Measurements from ENCODE around the gene POLH. TPM values are rescaled to one million over a fixed set of nuclear protein-coding genes. Genes with fewer than 3 reads are reported as not detected.

Gene POLH
- total and polyA plus RNA-seq, 10 of the 15 experiments (the other 5 are each of a cell fraction or from before 2014, with no cell fraction given), result 5.5 to 33.6 (median 18.6) TPM

DNA sequence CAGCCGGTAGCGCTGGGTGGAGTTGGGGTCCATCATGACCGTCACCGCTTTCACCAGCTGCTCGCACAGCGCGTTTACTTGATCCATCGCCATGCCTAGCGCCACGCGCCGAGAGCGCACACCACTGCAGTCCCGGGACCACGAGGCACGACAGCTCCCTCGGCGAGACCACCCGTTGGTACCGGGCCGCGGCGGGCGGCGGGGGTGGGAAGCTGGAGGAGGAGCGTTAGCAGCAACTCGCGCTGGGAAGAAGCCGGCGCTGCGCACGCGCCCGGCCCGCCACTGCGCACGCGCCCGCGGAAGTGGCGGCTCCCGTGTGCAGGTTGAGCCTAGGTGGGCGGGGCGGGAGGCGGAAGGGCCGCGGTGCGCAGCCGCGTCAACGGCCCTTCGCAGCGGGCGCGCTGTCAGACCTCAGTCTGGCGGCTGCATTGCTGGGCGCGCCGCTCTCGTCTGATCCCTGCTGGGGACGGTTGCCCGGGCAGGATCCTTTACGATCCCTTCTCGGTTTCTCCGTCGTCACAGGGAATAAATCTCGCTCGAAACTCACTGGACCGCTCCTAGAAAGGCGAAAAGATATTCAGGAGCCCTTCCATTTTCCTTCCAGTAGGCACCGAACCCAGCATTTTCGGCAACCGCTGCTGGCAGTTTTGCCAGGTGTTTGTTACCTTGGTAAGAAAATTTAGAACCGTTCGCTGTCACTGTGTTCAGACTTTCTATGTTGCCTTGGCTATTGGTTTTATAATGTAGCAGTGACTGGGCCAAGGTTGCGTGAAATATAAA is at the start of gene POLH, which contains the start of gene XPO5 (continued):
- peak; percentile 32 for TF ChIP-seq PBX3 (IDR thresholded peaks at IDR 0.05; ENCODE audit: insufficient replicate concordance, low read depth, low read length)
- TF ChIP-seq WRNIP1 (IDR thresholded peaks at IDR 0.05; ENCODE audit: borderline replicate concordance, low read depth, low read length), result no peak
- no peak for TF ChIP-seq KLF5 (IDR thresholded peaks at IDR 0.05; ENCODE audit: partially characterized antibody)
- peak; percentile 48 for TF ChIP-seq HCFC1 (IDR thresholded peaks at IDR 0.05; ENCODE audit: low read length)
- no peak for TF ChIP-seq ASH2L (IDR thresholded peaks at IDR 0.05; ENCODE audit: borderline replicate concordance, low read depth)
- no peak for TF ChIP-seq NFXL1 (IDR thresholded peaks at IDR 0.05; ENCODE audit: borderline replicate concordance)
- TF ChIP-seq POLR2A (IDR thresholded peaks at IDR 0.05; ENCODE audit: low read depth, low read length), result peak; percentile 99
- peak; percentile 79; the same call in 1 of the 2 replicates for TF ChIP-seq YY1 (IDR thresholded peaks at IDR 0.05; ENCODE audit: low read depth, low read length)
- 0 out of 2 replicates have a peak, but pooled peaks have one; percentile 84 for TF ChIP-seq SIN3A (IDR thresholded peaks at IDR 0.05; ENCODE audit: low read depth, low read length)
- peak; percentile 74 for TF ChIP-seq MAX (IDR thresholded peaks at IDR 0.05; ENCODE audit: low read depth, low read length)
- peak; percentile 100 for TF ChIP-seq IKZF1 (conservative IDR thresholded peaks at IDR 0.05)
- peak; percentile 89; the same call in 2 of the 3 replicates for TF ChIP-seq POU2F2 (IDR thresholded peaks at IDR 0.05; ENCODE audit: borderline replicate concordance, low read depth, low read length)
- TF ChIP-seq CBFB (IDR thresholded peaks at IDR 0.05; ENCODE audit: low read depth), result peak; percentile 75; the same call in 1 of the 2 replicates
- 0 out of 2 replicates have a peak, but pooled peaks have one; percentile 19 for TF ChIP-seq EED (IDR thresholded peaks at IDR 0.05; ENCODE audit: low read depth)
- TF ChIP-seq RB1 (IDR thresholded peaks at IDR 0.05; ENCODE audit: borderline replicate concordance), result peak; percentile 77
- TF ChIP-seq CHD1 (IDR thresholded peaks at IDR 0.05; ENCODE audit: low read depth, low read length), result no peak
- peak; percentile 98 for TF ChIP-seq NRF1 (conservative IDR thresholded peaks at IDR 0.05; ENCODE audit: low read depth, low read length)
- peak; percentile 71; the same call in 1 of the 2 replicates for TF ChIP-seq TCF3 (IDR thresholded peaks at IDR 0.05; ENCODE audit: borderline replicate concordance, insufficient read depth, low read depth, low read length)
- TF ChIP-seq, protein P1, sequence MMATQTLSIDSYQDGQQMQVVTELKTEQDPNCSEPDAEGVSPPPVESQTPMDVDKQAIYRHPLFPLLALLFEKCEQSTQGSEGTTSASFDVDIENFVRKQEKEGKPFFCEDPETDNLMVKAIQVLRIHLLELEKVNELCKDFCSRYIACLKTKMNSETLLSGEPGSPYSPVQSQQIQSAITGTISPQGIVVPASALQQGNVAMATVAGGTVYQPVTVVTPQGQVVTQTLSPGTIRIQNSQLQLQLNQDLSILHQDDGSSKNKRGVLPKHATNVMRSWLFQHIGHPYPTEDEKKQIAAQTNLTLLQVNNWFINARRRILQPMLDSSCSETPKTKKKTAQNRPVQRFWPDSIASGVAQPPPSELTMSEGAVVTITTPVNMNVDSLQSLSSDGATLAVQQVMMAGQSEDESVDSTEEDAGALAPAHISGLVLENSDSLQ (IDR thresholded peaks at IDR 0.05), result no peak
- TF ChIP-seq GABPA (IDR thresholded peaks at IDR 0.05; ENCODE audit: low read depth), result no peak; the same call in 1 of the 2 replicates
- peak; percentile 83 for TF ChIP-seq SMARCA5 (IDR thresholded peaks at IDR 0.05)
- peak; percentile 35; the same call in 1 of the 2 replicates for TF ChIP-seq CREB1 (IDR thresholded peaks at IDR 0.05; ENCODE audit: low read depth)
- TF ChIP-seq EGR1 (IDR thresholded peaks at IDR 0.05; ENCODE audit: borderline replicate concordance in 1 of 2, low read depth in 2 of 2, low read length in 2 of 2), result peak in 1 of 2 experiments; percentile 76; a peak in 1 of 3 replicates
- peak; percentile 99 for TF ChIP-seq TAF1 (IDR thresholded peaks at IDR 0.05; ENCODE audit: borderline replicate concordance, low read depth, low read length)
- TF ChIP-seq MYB (IDR thresholded peaks at IDR 0.05; ENCODE audit: borderline replicate concordance, low read depth, low read length), result peak; percentile 92
- peak; percentile 99 for TF ChIP-seq POLR2AphosphoS5 (IDR thresholded peaks at IDR 0.05; ENCODE audit: low read length)
- TF ChIP-seq KDM1A (IDR thresholded peaks at IDR 0.05; ENCODE audit: borderline replicate concordance), result no peak
- no peak for TF ChIP-seq RCOR1 (conservative IDR thresholded peaks at IDR 0.05; ENCODE audit: low read depth, low read length)
- peak; percentile 43; the same call in 1 of the 2 replicates for TF ChIP-seq PAX5 (IDR thresholded peaks at IDR 0.05; ENCODE audit: borderline replicate concordance, low read depth, low read length)
- TF ChIP-seq CHD2 (IDR thresholded peaks at IDR 0.05; ENCODE audit: borderline replicate concordance, low read depth, low read length), result peak; percentile 25; the same call in 1 of the 2 replicates
